Right lobe of liver (tissue), 6 donors: ENCODE data around the gene IFT20. TPM values are rescaled to one million over a fixed set of nuclear protein-coding genes. Genes with fewer than 3 reads are reported as not detected.

Experiments used
- ATAC-seq, 4 donors: fragments of 200-7000 bp; cut with Tn5 transposase; one replicate each; pipeline ENCODE4 v1.9.1; 2020; ENCODE audit warnings: mild to moderate bottlenecking in 4 of 4, moderate library complexity in 4 of 4
- DNase-seq, 3 donors: peaks; one replicate each; pipeline ENCODE4 v3.0.0-alpha.2; 2020
- H3K27ac ChIP-seq, 3 donors: fragments of 200-600 bp; one replicate each; pipeline ENCODE4 v1.8.0; 2022
- H3K27me3 ChIP-seq, 2 donors: fragments of 200-600 bp; one replicate each; pipeline ENCODE4 v1.8.0; 2022
- H3K36me3 ChIP-seq, 4 donors: fragments of 200-600 bp; sonication (generic) in 1 of 4; one replicate each; pipeline versions ENCODE4 v1.5.1 to v1.8.0; 2017 to 2022; ENCODE audit warnings: control low read depth in 1 of 4
- H3K4me1 ChIP-seq, 4 donors: fragments of 200-600 bp; sonication (generic) in 1 of 4; one replicate each; pipeline versions ENCODE4 v1.5.1 to v1.8.0; 2017 to 2022; ENCODE audit warnings: control low read depth in 1 of 4
- H3K4me3 ChIP-seq, 3 donors: fragments of 200-600 bp; one replicate each; pipeline ENCODE4 v1.8.0; 2022
- H3K9me3 ChIP-seq, 4 donors: fragments of 200-600 bp; sonication (generic) in 1 of 4; one replicate each; pipeline versions ENCODE4 v1.5.1 to v1.8.0; 2017 to 2022; ENCODE audit warnings: control low read depth in 1 of 4
- POLR2A ChIP-seq: fragments of 450-650 bp; IDR thresholded peaks from one replicate; pipeline ENCODE4 v1.6.1; 2017; ENCODE audit warnings: antibody characterized with exemption, mild to moderate bottlenecking
- WGBS: methylation state at CpG from one replicate; pipeline ENCODE4 v1.1.6; 2018; ENCODE audit warnings: low coverage, low lambda C conversion rate; ENCODE audit not compliant: insufficient coverage; ENCODE audit errors: missing lambda C conversion rate; 5-methylcytosine and 5-hydroxymethylcytosine counted together
- intact Hi-C, 2 donors: fragments of 100-400 bp; cut with DNase I; formaldehyde crosslinking; loops; one replicate each; pipeline versions ENCODE4 v1.11.2 to v1.14.1; 2022
- total RNA-seq, 6 experiments: library from RNA; depleted of rRNA in 2 of 6; stranded (reverse); fragments of >200 nt in 2 of 6; fragmentation: NEBNext Ultra II Directional in 3 of 6; extraction: Animal tissue kit (Norgen Biotek cat#: 25700) in 3 of 6; gene quantifications; one replicate each; pipeline versions ENCODE4 v1.1.0 to v1.2.4, GENCODE V29; 2016 to 2023
- TF ChIP-seq, protein P1 (sequence below), 4 donors: fragments of 200-600 bp in 3 of 4; fragments of 450-650 bp in 1 of 4; IDR thresholded peaks; one replicate each; pipeline versions ENCODE4 v1.5.1 to v1.8.0; 2016 to 2022; ENCODE audit warnings: antibody characterized with exemption in 4 of 4, mild to moderate bottlenecking in 2 of 4
- donor health status: DM: no; HTN: yes; CAD: no.
- donor health status: DM: no; HTN: no; CAD: no.
- donor health status: DM: no; HTN: no; CAD: no.
- donor health status: DM: no; HTN: yes; CAD: no.
- donor health status: DM: no; HTN: yes; CAD: no.

The IFT20 gene
- total RNA-seq, 6 experiments from 2014 or later: 20.6 to 29.6 (median 26.1) TPM

DNA sequence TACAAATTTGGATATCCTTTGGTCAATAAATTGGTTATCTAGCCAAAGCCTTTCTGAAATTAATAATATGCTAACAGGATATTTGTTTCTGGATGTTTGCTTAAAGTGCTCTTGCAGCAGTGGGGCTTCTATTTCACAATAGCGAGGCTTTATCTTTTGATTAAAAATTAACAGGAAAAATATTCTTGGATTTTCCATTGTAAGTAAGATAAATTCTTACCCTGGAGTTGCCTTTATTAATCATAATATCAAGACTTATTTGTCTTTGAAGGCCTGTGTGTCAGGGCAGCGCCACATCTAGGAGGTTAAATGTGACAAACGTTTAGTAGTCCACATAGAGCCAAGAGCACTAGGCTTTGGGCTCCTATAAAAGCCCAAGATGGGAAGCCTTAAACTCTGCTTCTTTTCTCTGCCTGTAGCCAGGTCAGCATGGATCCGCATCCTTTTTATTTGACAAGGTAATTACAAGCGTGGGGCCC is 11.0 kb downstream of the IFT20 start:
- peak overlapping the region; percentile 17 to 76 (median 42) for H3K27ac ChIP-seq
- peak overlapping the region in 1 of 3 donors; percentile 26 for H3K4me3 ChIP-seq
- no peaks in the 10 kb centered on the region for H3K27me3 ChIP-seq
- ATAC-seq: peak; percentile 22 to 50 (median 42)
- TF ChIP-seq POLR2A: no peak
- TF ChIP-seq, protein P1, sequence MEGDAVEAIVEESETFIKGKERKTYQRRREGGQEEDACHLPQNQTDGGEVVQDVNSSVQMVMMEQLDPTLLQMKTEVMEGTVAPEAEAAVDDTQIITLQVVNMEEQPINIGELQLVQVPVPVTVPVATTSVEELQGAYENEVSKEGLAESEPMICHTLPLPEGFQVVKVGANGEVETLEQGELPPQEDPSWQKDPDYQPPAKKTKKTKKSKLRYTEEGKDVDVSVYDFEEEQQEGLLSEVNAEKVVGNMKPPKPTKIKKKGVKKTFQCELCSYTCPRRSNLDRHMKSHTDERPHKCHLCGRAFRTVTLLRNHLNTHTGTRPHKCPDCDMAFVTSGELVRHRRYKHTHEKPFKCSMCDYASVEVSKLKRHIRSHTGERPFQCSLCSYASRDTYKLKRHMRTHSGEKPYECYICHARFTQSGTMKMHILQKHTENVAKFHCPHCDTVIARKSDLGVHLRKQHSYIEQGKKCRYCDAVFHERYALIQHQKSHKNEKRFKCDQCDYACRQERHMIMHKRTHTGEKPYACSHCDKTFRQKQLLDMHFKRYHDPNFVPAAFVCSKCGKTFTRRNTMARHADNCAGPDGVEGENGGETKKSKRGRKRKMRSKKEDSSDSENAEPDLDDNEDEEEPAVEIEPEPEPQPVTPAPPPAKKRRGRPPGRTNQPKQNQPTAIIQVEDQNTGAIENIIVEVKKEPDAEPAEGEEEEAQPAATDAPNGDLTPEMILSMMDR (IDR thresholded peaks at IDR 0.05): no peak
- no peaks in the 10 kb centered on the region for H3K9me3 ChIP-seq
- peaks cover 0 to 36% (median 13%) of the 10 kb centered on the region in 4 donors for H3K36me3 ChIP-seq
- 37% methylated on average over 5 of the region's 5 CpGs for WGBS
- H3K4me1 ChIP-seq: peaks cover 0 to 55% (median 9%) of the 10 kb centered on the region in 4 donors
- intact Hi-C loops: no loop called here
- no peak for DNase-seq

DNA sequence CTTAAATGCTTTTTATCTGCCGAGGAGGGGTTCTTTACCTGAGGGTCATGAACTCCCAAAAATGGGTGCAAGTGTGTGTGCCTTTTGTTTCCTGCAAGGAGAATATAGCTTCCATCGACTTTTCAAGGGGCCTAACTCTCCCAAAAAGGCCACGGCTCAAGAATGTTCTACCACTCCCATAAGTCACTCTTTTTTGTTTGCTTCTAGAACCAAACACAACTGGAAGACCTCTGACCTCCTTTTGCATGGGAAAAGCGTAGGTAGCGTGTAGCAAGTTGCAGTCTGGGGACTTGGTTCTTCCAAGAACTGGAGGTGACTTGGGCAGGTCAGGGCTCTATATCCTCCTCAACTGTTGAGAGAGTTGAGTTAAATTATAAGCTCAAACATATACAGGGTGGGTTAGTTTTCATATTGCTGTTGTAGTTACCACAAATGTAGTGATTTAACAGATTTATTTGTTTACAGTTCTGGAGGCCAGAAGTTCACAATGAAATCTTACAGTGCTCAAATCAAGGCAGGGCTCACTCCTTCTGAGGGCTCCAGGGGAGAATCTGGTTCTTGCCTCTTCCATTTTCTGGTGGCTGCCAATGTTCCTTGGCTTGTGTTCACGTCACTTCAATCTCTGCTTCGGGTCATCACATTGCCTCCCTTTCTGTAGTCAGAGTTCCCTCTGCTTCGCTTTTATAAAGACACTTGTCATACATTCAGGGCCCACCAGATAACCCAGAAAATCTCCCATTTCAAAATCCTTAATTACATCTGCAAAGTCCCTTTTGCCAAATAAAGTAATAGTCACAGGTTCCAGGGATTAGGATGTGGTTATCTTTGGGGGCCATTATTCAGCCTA is 14.8 kb downstream of the IFT20 start:
- Histone ChIP-seq H3K4me3 (peak overlapping the region; percentile 67 to 77 (median 75)), H3K9me3 (no peaks in the 10 kb centered on the region), H3K4me1 (peaks cover 0 to 57% (median 8%) of the 10 kb centered on the region in 4 donors), H3K27me3 (no peaks in the 10 kb centered on the region), H3K36me3 (no peaks in the 10 kb centered on the region), H3K27ac (peak overlapping the region; percentile 76 to 91 (median 89))
- ATAC-seq (no peak), DNase-seq (no peak)
- no peak for TF ChIP-seq POLR2A
- TF ChIP-seq, protein P1 (IDR thresholded peaks at IDR 0.05): no peak
- 28% methylated on average over 8 of the region's 8 CpGs for WGBS
- intact Hi-C loops: no loop called here

- Histone ChIP-seq H3K9me3 (no peaks in the 10 kb centered on the region), H3K27ac (peak overlapping the region; percentile 76 to 91 (median 89)), H3K36me3 (no peaks in the 10 kb centered on the region), H3K4me1 (peaks cover 0 to 48% (median 4%) of the 10 kb centered on the region in 4 donors), H3K27me3 (no peaks in the 10 kb centered on the region), H3K4me3 (peak overlapping the region; percentile 67 to 77 (median 75))
- DNase-seq: no peak
- no peak for TF ChIP-seq POLR2A
- TF ChIP-seq, protein P1 (IDR thresholded peaks at IDR 0.05): no peak
- peak in 3 of 4 donors; percentile 1 to 9 (median 3) for ATAC-seq
- 0% methylated on average over 7 of the region's 7 CpGs for WGBS
- intact Hi-C loops: no loop called here
These were observed 15.7 kb downstream of the IFT20 start for GRCh38 chr17:28319598-28319935.

GRCh38 chr17:28318759-28319597 is 16.3 kb downstream of the IFT20 start, which contains the start of gene TMEM97:
Gene TMEM97, plus strand, starts transcription at chr17:28319200. Its CDS starts 40 bp downstream, at chr17:28319240.
- peaks cover 0 to 42% (median 3%) of the 10 kb centered on the region in 4 donors for H3K4me1 ChIP-seq
- peak within 1 kb of the TSS; percentile 76 to 91 (median 89) for H3K27ac ChIP-seq
- peak; percentile 95 to 98 (median 97) for DNase-seq
- peak; percentile 48 for TF ChIP-seq POLR2A
- TF ChIP-seq, protein P1 (IDR thresholded peaks at IDR 0.05): peak in 2 of 4 donors; percentile 7 to 29
- 0% methylated on average over 20 of the region's 72 CpGs for WGBS
- intact Hi-C loops: no loop called here
- no peaks in the 10 kb centered on the region for H3K36me3 ChIP-seq
- peak; percentile 95 to 98 (median 96) for ATAC-seq
- no peaks in the 10 kb centered on the region for H3K9me3 ChIP-seq
- no peaks in the 10 kb centered on the region for H3K27me3 ChIP-seq
- peak within 1 kb of the TSS; percentile 67 to 77 (median 75) for H3K4me3 ChIP-seq
